Ishikawa (cell line): ENCODE results near the gene CCR8.

Source experiments
- CEBPB ChIP-seq: IDR thresholded peaks from 2 replicates; pipeline ENCODE4 v1.6.1; 2012
- CREB1 ChIP-seq: IDR thresholded peaks from 2 replicates; pipeline ENCODE4 v1.6.1; 2012; ENCODE audit warnings: low read depth
- EGR1 ChIP-seq: IDR thresholded peaks from 2 replicates; pipeline ENCODE4 v1.6.1; 2012
- EP300 ChIP-seq: IDR thresholded peaks from 2 replicates; pipeline ENCODE4 v1.6.1; 2012; ENCODE audit warnings: borderline replicate concordance
- FOXM1 ChIP-seq: IDR thresholded peaks from 2 replicates; pipeline ENCODE4 v1.6.1; 2012; ENCODE audit warnings: low read depth, borderline replicate concordance
- NFIC ChIP-seq: IDR thresholded peaks from 2 replicates; pipeline ENCODE4 v1.6.1; 2012
- RAD21 ChIP-seq: IDR thresholded peaks from 2 replicates; pipeline ENCODE4 v1.6.1; 2012; ENCODE audit warnings: low read depth
- TAF1 ChIP-seq: IDR thresholded peaks from 2 replicates; pipeline ENCODE4 v1.6.1; 2012; ENCODE audit warnings: low read depth, mild to moderate bottlenecking
- TCF12 ChIP-seq: IDR thresholded peaks from 2 replicates; pipeline ENCODE4 v1.6.1; 2012; ENCODE audit warnings: low read depth
- TEAD4 ChIP-seq: IDR thresholded peaks from 2 replicates; pipeline ENCODE4 v1.6.1; 2012
- USF1 ChIP-seq: IDR thresholded peaks from 2 replicates; pipeline ENCODE4 v1.6.1; 2012
- YY1 ChIP-seq: IDR thresholded peaks from 2 replicates; pipeline ENCODE4 v1.6.1; 2012; ENCODE audit warnings: low read depth
- ZBTB7A ChIP-seq: IDR thresholded peaks from 2 replicates; pipeline ENCODE4 v1.6.1; 2012; ENCODE audit warnings: low read depth
- TF ChIP-seq, protein P1 (sequence below): IDR thresholded peaks from 2 replicates; pipeline ENCODE4 v1.6.1; 2012; ENCODE audit warnings: low read depth, mild to moderate bottlenecking
- TF ChIP-seq, protein P2 (sequence below): IDR thresholded peaks from 2 replicates; pipeline ENCODE4 v1.6.1; 2012

The CCR8 gene

GRCh38 chr3:39296197-39297077 lies 33.1 kb upstream of the CCR8 start:
- TF ChIP-seq EGR1 (no peak), YY1 (no peak), TEAD4 (no peak), NFIC (no peak), CEBPB (no peak), EP300 (no peak), TCF12 (no peak), TAF1 (no peak), RAD21 (no peak), ZBTB7A (no peak), FOXM1 (no peak), CREB1 (no peak), USF1 (no peak)
- TF ChIP-seq, protein P1, sequence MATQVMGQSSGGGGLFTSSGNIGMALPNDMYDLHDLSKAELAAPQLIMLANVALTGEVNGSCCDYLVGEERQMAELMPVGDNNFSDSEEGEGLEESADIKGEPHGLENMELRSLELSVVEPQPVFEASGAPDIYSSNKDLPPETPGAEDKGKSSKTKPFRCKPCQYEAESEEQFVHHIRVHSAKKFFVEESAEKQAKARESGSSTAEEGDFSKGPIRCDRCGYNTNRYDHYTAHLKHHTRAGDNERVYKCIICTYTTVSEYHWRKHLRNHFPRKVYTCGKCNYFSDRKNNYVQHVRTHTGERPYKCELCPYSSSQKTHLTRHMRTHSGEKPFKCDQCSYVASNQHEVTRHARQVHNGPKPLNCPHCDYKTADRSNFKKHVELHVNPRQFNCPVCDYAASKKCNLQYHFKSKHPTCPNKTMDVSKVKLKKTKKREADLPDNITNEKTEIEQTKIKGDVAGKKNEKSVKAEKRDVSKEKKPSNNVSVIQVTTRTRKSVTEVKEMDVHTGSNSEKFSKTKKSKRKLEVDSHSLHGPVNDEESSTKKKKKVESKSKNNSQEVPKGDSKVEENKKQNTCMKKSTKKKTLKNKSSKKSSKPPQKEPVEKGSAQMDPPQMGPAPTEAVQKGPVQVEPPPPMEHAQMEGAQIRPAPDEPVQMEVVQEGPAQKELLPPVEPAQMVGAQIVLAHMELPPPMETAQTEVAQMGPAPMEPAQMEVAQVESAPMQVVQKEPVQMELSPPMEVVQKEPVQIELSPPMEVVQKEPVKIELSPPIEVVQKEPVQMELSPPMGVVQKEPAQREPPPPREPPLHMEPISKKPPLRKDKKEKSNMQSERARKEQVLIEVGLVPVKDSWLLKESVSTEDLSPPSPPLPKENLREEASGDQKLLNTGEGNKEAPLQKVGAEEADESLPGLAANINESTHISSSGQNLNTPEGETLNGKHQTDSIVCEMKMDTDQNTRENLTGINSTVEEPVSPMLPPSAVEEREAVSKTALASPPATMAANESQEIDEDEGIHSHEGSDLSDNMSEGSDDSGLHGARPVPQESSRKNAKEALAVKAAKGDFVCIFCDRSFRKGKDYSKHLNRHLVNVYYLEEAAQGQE: no peak
- TF ChIP-seq, protein P2, sequence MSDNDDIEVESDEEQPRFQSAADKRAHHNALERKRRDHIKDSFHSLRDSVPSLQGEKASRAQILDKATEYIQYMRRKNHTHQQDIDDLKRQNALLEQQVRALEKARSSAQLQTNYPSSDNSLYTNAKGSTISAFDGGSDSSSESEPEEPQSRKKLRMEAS: no peak

DNA sequence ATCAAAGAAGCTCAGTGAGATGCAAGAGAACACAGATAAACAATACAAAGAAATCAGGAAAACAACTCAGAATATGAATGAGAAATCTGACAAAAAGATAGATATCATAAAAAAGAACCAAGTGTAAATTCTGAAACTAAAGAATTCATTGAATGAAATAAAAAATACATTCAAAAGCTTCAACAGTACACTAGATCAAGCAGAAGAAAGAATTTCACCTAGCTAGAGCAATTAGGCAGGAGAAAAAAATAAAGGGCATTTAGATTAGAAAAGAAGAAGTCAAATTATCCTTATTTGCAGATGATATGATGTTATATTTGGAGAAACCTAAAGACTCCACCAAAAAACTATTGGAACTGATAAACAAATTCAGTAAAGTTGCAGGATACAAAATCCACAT lies 30.2 kb upstream of the CCR8 start:
- TF ChIP-seq YY1 (no peak), USF1 (no peak), EGR1 (no peak), TCF12 (no peak), NFIC (no peak), RAD21 (no peak), ZBTB7A (no peak), EP300 (no peak), TAF1 (no peak), FOXM1 (no peak)
- TF ChIP-seq, protein P2: no peak
- TF ChIP-seq, protein P1: no peak

DNA sequence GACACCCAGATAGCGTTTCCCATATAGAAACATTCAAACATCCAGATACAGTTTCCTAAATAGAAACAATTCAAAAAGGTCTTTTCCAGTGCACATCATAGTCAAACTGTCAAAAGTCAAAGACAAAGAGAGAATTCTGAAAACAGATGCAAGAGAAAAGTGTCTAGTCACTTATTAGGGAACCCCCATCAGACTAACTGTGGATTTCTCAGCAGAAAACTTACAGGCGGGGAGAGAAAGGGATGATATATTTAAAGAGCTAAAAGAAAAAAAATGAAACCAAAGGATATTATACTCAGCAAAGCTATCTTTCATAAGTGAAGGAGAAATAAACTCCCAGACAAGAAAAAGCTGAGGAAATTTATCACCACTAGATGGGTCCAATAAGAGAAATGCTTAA lies 27.3 kb upstream of the CCR8 start:
- TF ChIP-seq NFIC (no peak), ZBTB7A (no peak), FOXM1 (no peak), CEBPB (no peak), TAF1 (no peak), EP300 (no peak), EGR1 (no peak), CREB1 (no peak), YY1 (no peak), TCF12 (no peak), RAD21 (no peak), USF1 (no peak), TEAD4 (no peak)
- TF ChIP-seq, protein P1: no peak
- TF ChIP-seq, protein P2: no peak
